HepG2 (cell line): ENCODE measurements around the gene MEG3. TPM values are rescaled to one million over a fixed set of nuclear protein-coding genes. Genes with fewer than 3 reads are reported as not detected.

Experiments used
- ARHGAP35 ChIP-seq: sonication (generic); formaldehyde crosslinking; IDR thresholded peaks from 2 replicates; pipeline ENCODE4 v1.9.0; 2022; ENCODE audit warnings: mild to moderate bottlenecking, inconsistent platforms, moderate library complexity, missing genetic modification reagents, borderline replicate concordance
- ATM ChIP-seq: fragments of 450-650 bp; IDR thresholded peaks from 2 replicates; pipeline ENCODE4 v1.7.1; 2017; ENCODE audit warnings: mild to moderate bottlenecking, borderline replicate concordance
- CCAR2 ChIP-seq: fragments of 200-400 bp; formaldehyde crosslinking; optimal IDR thresholded peaks from 2 replicates; pipeline ENCODE3; 2018; ENCODE audit warnings: low read depth, mild to moderate bottlenecking, low read length, moderate library complexity
- DR1 ChIP-seq: sonication (generic); formaldehyde crosslinking; IDR thresholded peaks from 2 replicates; pipeline ENCODE4 v1.8.0; 2021; ENCODE audit warnings: mild to moderate bottlenecking, missing genetic modification reagents, inconsistent platforms
- FOXO1 ChIP-seq: sonication (generic); formaldehyde crosslinking; IDR thresholded peaks from 2 replicates; pipeline ENCODE4 v1.4.0; 2020; ENCODE audit warnings: missing genetic modification reagents
- GABPA ChIP-seq, 2 experiments: IDR thresholded peaks; 2 replicates each; pipeline ENCODE4 v1.6.1; 2011 to 2016; ENCODE audit warnings: low read depth in 2 of 2, low read length in 1 of 2, missing biosample characterization in 1 of 2, missing genetic modification characterization in 1 of 2
- HHEX ChIP-seq: IDR thresholded peaks from 2 replicates; pipeline ENCODE4 v1.6.1; 2016; ENCODE audit warnings: control low read depth
- HOXA3 ChIP-seq: sonication (generic); formaldehyde crosslinking; IDR thresholded peaks from 2 replicates; pipeline ENCODE4 v1.5.0; 2020; ENCODE audit warnings: missing genetic modification reagents
- NCOA2 ChIP-seq: sonication (generic); formaldehyde crosslinking; IDR thresholded peaks from 2 replicates; pipeline ENCODE4 v1.8.0; 2022; ENCODE audit warnings: inconsistent platforms
- NCOA5 ChIP-seq: sonication (generic); formaldehyde crosslinking; IDR thresholded peaks from 2 replicates; pipeline ENCODE4 v1.4.0; 2020; ENCODE audit warnings: missing genetic modification reagents
- NR2F2 ChIP-seq: IDR thresholded peaks from 2 replicates; pipeline ENCODE4 v1.6.1; 2012; ENCODE audit warnings: low read depth, inconsistent platforms, borderline replicate concordance
- PTBP1 ChIP-seq: fragments of 200-400 bp; formaldehyde crosslinking; IDR thresholded peaks from 2 replicates; pipeline ENCODE4 v1.6.1; 2018; ENCODE audit warnings: low read length, low read depth; ENCODE audit not compliant: poor library complexity, severe bottlenecking
- SP2 ChIP-seq: sonication (generic); formaldehyde crosslinking; IDR thresholded peaks from 2 replicates; pipeline ENCODE4 v1.5.1; 2020; ENCODE audit warnings: mild to moderate bottlenecking, missing genetic modification reagents
- ZFP36L2 ChIP-seq: sonication (generic); formaldehyde crosslinking; IDR thresholded peaks from 2 replicates; pipeline ENCODE4 v1.4.0; 2020; ENCODE audit warnings: missing genetic modification reagents
- ZMAT3 ChIP-seq: sonication (generic); formaldehyde crosslinking; conservative IDR thresholded peaks from 2 replicates; pipeline ENCODE4 v1.7.0; 2021; ENCODE audit warnings: missing genetic modification reagents
- ZNF550 ChIP-seq: sonication (generic); formaldehyde crosslinking; IDR thresholded peaks from 2 replicates; pipeline ENCODE4 v1.4.0; 2020; ENCODE audit warnings: mild to moderate bottlenecking, missing genetic modification reagents, borderline replicate concordance
- ZNF598 ChIP-seq: sonication (generic); formaldehyde crosslinking; IDR thresholded peaks from 2 replicates; pipeline ENCODE4 v1.5.1; 2020; ENCODE audit warnings: mild to moderate bottlenecking, missing genetic modification reagents, borderline replicate concordance
- polyA plus RNA-seq, 8 experiments: library from polyadenylated mRNA; depleted of rRNA in 3 of 8; stranded (reverse) in 7 of 8; unstranded in 1 of 8; fragments of >200 nt; fragmentation: Illumina TruSeq in 4 of 8; extraction: Trizol in 4 of 8; gene quantifications; 2 replicates each; pipeline versions ENCODE4 v1.2.1 to v1.2.3, GENCODE V29; 2011 to 2016; ENCODE audit warnings: low read depth in 4 of 8, missing spikeins in 1 of 8, mixed read lengths in 1 of 8; ENCODE audit not compliant: insufficient read depth in 1 of 8
- total RNA-seq, 5 experiments: library from RNA; depleted of rRNA; stranded (reverse); fragments of >200 nt; fragmentation: Illumina TruSeq; extraction: Trizol; gene quantifications; 2 replicates each; pipeline ENCODE4 v1.2.3, GENCODE V29; 2016; ENCODE audit warnings: low read depth in 1 of 5
- TF ChIP-seq, protein P1 (sequence below): sonication (generic); formaldehyde crosslinking; IDR thresholded peaks from 2 replicates; pipeline ENCODE4 v1.4.0; 2020; ENCODE audit warnings: missing genetic modification reagents
- TF ChIP-seq, protein P2 (sequence below): fragments of 450-650 bp; IDR thresholded peaks from 2 replicates; pipeline ENCODE4 v1.6.1; 2017
- TF ChIP-seq, protein P3 (sequence below): sonication (generic); formaldehyde crosslinking; IDR thresholded peaks from 2 replicates; pipeline ENCODE4 v1.8.1; 2023; ENCODE audit warnings: mild to moderate bottlenecking, missing genetic modification reagents
- TF ChIP-seq, protein P4 (sequence below): sonication (generic); formaldehyde crosslinking; IDR thresholded peaks from 2 replicates; pipeline ENCODE4 v1.4.0; 2020; ENCODE audit warnings: missing genetic modification reagents

MEG3 gene
- total and polyA plus RNA-seq, 2 of the 13 experiments (the other 11 are each of a cell fraction or from before 2014, with no cell fraction given), result 0.17 TPM; not detected in 1

DNA sequence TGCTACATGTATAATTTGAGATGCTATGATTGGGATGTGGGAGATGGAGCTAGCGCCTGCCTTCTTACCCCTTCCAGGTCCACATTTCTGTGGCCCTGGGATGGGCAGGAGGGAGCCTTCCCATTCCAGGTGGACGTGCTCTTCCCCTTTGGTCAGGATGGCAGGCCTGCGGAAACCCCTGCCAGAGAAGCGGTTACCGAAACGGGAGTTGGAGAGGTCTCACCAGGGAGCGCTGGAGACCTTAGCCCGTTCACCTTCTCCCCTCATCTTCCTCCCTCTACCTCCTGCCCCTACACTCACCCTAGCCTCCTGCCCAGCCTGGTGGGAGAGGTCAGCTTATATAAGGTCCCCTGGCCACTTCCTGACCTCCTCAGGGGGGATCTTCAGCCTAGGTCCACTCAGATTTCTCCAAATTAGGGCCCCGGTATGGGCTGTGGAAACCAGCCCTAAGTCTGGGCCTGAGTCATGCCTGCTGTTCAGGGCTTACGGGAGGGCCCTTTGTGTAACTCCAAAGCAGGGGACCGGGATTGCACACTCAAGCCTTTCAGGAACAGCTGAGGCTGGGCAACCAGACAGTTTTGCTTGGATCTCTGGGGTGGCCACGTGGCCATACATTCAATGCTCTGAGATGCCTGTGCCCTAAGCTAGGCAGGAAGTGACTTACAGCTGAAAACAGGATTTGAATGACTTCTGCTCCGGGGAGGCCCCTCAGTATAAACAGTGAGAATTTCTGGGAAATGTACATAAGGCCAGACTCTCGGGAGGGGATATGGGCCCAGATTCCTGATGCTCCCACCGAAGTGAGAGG is 10.2 kb upstream of the MEG3 start (continued):
- TF ChIP-seq GABPA (IDR thresholded peaks at IDR 0.05; ENCODE audit: low read depth, low read length) (0 out of 2 replicates have a peak, but pooled peaks have one; percentile 14), GABPA (CRISPR knock-in tag; IDR thresholded peaks at IDR 0.05; ENCODE audit: low read depth) (peak; percentile 78), ZFP36L2 (no peak), ZNF598 (CRISPR knock-in tag) (no peak), SP2 (no peak), NR2F2 (no peak), NCOA2 (CRISPR knock-in tag) (peak; percentile 89), HOXA3 (CRISPR knock-in tag) (peak; percentile 69; the same call in 1 of the 2 replicates), ZNF550 (CRISPR knock-in tag) (no peak), DR1 (CRISPR knock-in tag) (no peak), NCOA5 (CRISPR knock-in tag) (no peak), ATM (no peak), CCAR2 (no peak), ZMAT3 (CRISPR knock-in tag) (no peak; the same call in 1 of the 2 replicates), ARHGAP35 (CRISPR knock-in tag) (no peak), FOXO1 (CRISPR knock-in tag) (peak; percentile 91; the same call in 1 of the 2 replicates), PTBP1 (no peak), HHEX (CRISPR knock-in tag) (peak; percentile 56; the same call in 1 of the 2 replicates)
- TF ChIP-seq, protein P1, sequence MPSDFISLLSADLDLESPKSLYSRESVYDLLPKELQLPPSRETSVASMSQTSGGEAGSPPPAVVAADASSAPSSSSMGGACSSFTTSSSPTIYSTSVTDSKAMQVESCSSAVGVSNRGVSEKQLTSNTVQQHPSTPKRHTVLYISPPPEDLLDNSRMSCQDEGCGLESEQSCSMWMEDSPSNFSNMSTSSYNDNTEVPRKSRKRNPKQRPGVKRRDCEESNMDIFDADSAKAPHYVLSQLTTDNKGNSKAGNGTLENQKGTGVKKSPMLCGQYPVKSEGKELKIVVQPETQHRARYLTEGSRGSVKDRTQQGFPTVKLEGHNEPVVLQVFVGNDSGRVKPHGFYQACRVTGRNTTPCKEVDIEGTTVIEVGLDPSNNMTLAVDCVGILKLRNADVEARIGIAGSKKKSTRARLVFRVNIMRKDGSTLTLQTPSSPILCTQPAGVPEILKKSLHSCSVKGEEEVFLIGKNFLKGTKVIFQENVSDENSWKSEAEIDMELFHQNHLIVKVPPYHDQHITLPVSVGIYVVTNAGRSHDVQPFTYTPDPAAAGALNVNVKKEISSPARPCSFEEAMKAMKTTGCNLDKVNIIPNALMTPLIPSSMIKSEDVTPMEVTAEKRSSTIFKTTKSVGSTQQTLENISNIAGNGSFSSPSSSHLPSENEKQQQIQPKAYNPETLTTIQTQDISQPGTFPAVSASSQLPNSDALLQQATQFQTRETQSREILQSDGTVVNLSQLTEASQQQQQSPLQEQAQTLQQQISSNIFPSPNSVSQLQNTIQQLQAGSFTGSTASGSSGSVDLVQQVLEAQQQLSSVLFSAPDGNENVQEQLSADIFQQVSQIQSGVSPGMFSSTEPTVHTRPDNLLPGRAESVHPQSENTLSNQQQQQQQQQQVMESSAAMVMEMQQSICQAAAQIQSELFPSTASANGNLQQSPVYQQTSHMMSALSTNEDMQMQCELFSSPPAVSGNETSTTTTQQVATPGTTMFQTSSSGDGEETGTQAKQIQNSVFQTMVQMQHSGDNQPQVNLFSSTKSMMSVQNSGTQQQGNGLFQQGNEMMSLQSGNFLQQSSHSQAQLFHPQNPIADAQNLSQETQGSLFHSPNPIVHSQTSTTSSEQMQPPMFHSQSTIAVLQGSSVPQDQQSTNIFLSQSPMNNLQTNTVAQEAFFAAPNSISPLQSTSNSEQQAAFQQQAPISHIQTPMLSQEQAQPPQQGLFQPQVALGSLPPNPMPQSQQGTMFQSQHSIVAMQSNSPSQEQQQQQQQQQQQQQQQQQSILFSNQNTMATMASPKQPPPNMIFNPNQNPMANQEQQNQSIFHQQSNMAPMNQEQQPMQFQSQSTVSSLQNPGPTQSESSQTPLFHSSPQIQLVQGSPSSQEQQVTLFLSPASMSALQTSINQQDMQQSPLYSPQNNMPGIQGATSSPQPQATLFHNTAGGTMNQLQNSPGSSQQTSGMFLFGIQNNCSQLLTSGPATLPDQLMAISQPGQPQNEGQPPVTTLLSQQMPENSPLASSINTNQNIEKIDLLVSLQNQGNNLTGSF (CRISPR knock-in tag), result no peak
- TF ChIP-seq, protein P2, sequence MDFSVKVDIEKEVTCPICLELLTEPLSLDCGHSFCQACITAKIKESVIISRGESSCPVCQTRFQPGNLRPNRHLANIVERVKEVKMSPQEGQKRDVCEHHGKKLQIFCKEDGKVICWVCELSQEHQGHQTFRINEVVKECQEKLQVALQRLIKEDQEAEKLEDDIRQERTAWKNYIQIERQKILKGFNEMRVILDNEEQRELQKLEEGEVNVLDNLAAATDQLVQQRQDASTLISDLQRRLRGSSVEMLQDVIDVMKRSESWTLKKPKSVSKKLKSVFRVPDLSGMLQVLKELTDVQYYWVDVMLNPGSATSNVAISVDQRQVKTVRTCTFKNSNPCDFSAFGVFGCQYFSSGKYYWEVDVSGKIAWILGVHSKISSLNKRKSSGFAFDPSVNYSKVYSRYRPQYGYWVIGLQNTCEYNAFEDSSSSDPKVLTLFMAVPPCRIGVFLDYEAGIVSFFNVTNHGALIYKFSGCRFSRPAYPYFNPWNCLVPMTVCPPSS, result no peak
- TF ChIP-seq, protein P3, sequence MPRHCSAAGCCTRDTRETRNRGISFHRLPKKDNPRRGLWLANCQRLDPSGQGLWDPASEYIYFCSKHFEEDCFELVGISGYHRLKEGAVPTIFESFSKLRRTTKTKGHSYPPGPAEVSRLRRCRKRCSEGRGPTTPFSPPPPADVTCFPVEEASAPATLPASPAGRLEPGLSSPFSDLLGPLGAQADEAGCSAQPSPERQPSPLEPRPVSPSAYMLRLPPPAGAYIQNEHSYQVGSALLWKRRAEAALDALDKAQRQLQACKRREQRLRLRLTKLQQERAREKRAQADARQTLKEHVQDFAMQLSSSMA (CRISPR knock-in tag), result no peak
- TF ChIP-seq, protein P4, sequence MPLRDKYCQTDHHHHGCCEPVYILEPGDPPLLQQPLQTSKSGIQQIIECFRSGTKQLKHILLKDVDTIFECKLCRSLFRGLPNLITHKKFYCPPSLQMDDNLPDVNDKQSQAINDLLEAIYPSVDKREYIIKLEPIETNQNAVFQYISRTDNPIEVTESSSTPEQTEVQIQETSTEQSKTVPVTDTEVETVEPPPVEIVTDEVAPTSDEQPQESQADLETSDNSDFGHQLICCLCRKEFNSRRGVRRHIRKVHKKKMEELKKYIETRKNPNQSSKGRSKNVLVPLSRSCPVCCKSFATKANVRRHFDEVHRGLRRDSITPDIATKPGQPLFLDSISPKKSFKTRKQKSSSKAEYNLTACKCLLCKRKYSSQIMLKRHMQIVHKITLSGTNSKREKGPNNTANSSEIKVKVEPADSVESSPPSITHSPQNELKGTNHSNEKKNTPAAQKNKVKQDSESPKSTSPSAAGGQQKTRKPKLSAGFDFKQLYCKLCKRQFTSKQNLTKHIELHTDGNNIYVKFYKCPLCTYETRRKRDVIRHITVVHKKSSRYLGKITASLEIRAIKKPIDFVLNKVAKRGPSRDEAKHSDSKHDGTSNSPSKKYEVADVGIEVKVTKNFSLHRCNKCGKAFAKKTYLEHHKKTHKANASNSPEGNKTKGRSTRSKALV (CRISPR knock-in tag), result no peak; the same call in 1 of the 2 replicates
